CD4-positive, alpha-beta T cell (primary cell): ENCODE measurements around the gene TSPAN15. TPM values are rescaled to one million over a fixed set of nuclear protein-coding genes. Genes with fewer than 3 reads are reported as not detected.

Source experiments
- ATAC-seq: fragments of 200-7000 bp; cut with Tn5 transposase; one replicate; pipeline ENCODE4 v1.10.0; 2022; ENCODE audit warnings: mild to moderate bottlenecking; ENCODE audit not compliant: poor library complexity
- CTCF ChIA-PET: fragments of 350-600 bp; sonication (Branson Sonifier 250); formaldehyde crosslinking; loops from one replicate; lab custom pipeline; 2021; ENCODE audit warnings: antibody characterized with exemption, inconsistent platforms; lab: Charles Lee
- POLR2A ChIA-PET: fragments of 350-600 bp; sonication (Branson Sonifier 250); formaldehyde crosslinking; loops from one replicate; lab custom pipeline; 2021; ENCODE audit warnings: antibody characterized with exemption, inconsistent platforms; lab: Charles Lee
- DNase-seq, 14 experiments: peaks; one replicate each; pipeline ENCODE4 v3.0.0-alpha.2; 2013 to 2020; ENCODE audit warnings: mixed read lengths in 2 of 14
- H3K27ac ChIP-seq, 2 donors: one replicate each; pipeline versions ENCODE4 v1.5.1 to v1.7.0; 2013; ENCODE audit warnings: low read length in 2 of 2, low read depth in 1 of 2, mild to moderate bottlenecking in 1 of 2
- H3K27me3 ChIP-seq, 2 experiments: 1 replicate in 1 of 2; 2 replicates in 1 of 2; pipeline versions ENCODE4 v1.6.1 to v1.7.0; 2013; ENCODE audit warnings: low read length in 2 of 2, control low read depth in 1 of 2, mild to moderate bottlenecking in 1 of 2, moderate library complexity in 1 of 2; ENCODE audit not compliant: insufficient read depth in 2 of 2, control insufficient read depth in 1 of 2
- H3K36me3 ChIP-seq: one replicate; pipeline ENCODE4 v1.6.1; 2013; ENCODE audit warnings: low read length, control low read depth; ENCODE audit not compliant: insufficient read depth
- H3K4me1 ChIP-seq: one replicate; pipeline ENCODE4 v1.6.1; 2013; ENCODE audit warnings: low read length, control low read depth; ENCODE audit not compliant: insufficient read depth
- H3K4me3 ChIP-seq: one replicate; pipeline ENCODE4 v1.5.1; 2013; ENCODE audit warnings: mild to moderate bottlenecking, low read length, moderate library complexity
- H3K9me3 ChIP-seq, 2 experiments: 1 replicate in 1 of 2; 2 replicates in 1 of 2; pipeline versions ENCODE4 v1.6.1 to v1.7.0; 2013; ENCODE audit warnings: low read length in 2 of 2, mild to moderate bottlenecking in 2 of 2, control low read depth in 1 of 2, moderate library complexity in 1 of 2; ENCODE audit not compliant: control insufficient read depth in 1 of 2, insufficient read depth in 1 of 2
- H3K27ac Mint-ChIP-seq: one replicate; pipeline ENCODE4 v1.8.0; 2020; ENCODE audit warnings: mixed read lengths
- H3K27me3 Mint-ChIP-seq: one replicate; pipeline ENCODE4 v1.8.0; 2021; ENCODE audit warnings: mixed read lengths
- H3K36me3 Mint-ChIP-seq: one replicate; pipeline ENCODE4 v1.8.0; 2021; ENCODE audit warnings: low read depth, mixed read lengths
- H3K4me1 Mint-ChIP-seq: one replicate; pipeline ENCODE4 v1.8.0; 2021; ENCODE audit warnings: low read depth, mixed read lengths
- H3K4me3 Mint-ChIP-seq: one replicate; pipeline ENCODE4 v1.8.0; 2020; ENCODE audit warnings: mild to moderate bottlenecking, mixed read lengths
- H3K9me3 Mint-ChIP-seq: one replicate; pipeline ENCODE4 v1.8.0; 2020; ENCODE audit warnings: mixed read lengths
- intact Hi-C, 2 experiments: fragments of 100-400 bp; cut with DNase I in 1 of 2; cut with micrococcal nuclease in 1 of 2; formaldehyde crosslinking; loops; one replicate each; pipeline versions ENCODE4 v1.15.1 to v1.9.0; 2023 to 2025; cut with DNase I, micrococcal nuclease
- polyA plus RNA-seq, 2 donors: library from polyadenylated mRNA; unstranded; fragments of 120-200 nt; gene quantifications; one replicate each; pipeline ENCODE4 v1.2.1, GENCODE V29; 2013
- total RNA-seq, 174 experiments: library from RNA in 2 of 174; stranded (reverse) in 2 of 174; gene quantifications; one replicate each; pipeline ENCODE4 v1.2.3 and lab custom pipeline; 2021 to 2026
- TF ChIP-seq, protein P1 (sequence below): fragments of 200-600 bp; IDR thresholded peaks from one replicate; pipeline ENCODE4 v1.8.0; 2022; ENCODE audit warnings: antibody characterized with exemption, mild to moderate bottlenecking

The TSPAN15 gene
- total RNA-seq (1 to 10 TPM; 2.2 to 2.5 TPM), total RNA-seq (lab: John Stamatoyannopoulos, UW) (0.12 to 10.7 (median 1.4) reads per million in 172 experiments)
- polyA plus RNA-seq (2013, experiment 1 of 2): 6.0 TPM
- 8.1 TPM for polyA plus RNA-seq (2013, experiment 2 of 2)

DNA sequence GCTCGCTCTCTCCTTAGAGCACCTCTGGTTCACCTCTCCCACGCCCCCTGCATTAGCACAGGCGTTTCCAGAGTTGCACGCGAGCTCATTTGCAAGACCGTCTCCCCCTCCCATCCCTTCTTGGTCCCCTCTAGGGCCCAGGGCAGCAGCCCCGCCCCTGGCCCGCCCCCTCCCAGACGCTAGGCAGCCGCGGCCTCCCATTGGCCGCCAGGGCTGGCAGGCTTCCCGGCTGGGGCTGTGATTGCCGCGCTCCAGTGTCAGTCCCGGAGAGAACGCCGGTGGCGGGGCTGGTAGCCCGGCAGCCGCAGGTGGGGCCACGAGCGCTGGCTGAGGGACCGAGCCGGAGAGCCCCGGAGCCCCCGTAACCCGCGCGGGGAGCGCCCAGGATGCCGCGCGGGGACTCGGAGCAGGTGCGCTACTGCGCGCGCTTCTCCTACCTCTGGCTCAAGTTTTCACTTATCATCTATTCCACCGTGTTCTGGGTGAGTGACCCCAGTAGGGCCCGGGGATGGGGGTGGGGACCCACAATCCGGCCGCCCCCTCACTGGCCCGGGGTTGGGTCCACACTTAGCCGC, at the start of gene TSPAN15:
Gene TSPAN15 (plus strand): TSS at position 257 of the 575 bp plus-strand sequence. CDS start 130 bp downstream, at position 387.
- Histone ChIP-seq H3K27me3 (no peaks in the 10 kb centered on the region), H3K4me3 (peak within 1 kb of the TSS; percentile 84), H3K36me3 (no peaks in the 10 kb centered on the region), H3K4me1 (peaks cover 33% of the 10 kb centered on the region), H3K27ac (no peak within 1 kb of the TSS), H3K9me3 (no peaks in the 10 kb centered on the region)
- TF ChIP-seq, protein P1, sequence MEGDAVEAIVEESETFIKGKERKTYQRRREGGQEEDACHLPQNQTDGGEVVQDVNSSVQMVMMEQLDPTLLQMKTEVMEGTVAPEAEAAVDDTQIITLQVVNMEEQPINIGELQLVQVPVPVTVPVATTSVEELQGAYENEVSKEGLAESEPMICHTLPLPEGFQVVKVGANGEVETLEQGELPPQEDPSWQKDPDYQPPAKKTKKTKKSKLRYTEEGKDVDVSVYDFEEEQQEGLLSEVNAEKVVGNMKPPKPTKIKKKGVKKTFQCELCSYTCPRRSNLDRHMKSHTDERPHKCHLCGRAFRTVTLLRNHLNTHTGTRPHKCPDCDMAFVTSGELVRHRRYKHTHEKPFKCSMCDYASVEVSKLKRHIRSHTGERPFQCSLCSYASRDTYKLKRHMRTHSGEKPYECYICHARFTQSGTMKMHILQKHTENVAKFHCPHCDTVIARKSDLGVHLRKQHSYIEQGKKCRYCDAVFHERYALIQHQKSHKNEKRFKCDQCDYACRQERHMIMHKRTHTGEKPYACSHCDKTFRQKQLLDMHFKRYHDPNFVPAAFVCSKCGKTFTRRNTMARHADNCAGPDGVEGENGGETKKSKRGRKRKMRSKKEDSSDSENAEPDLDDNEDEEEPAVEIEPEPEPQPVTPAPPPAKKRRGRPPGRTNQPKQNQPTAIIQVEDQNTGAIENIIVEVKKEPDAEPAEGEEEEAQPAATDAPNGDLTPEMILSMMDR: no peak
- ChIA-PET POLR2A (interaction anchor here (1.0 to 1.5 kb wide), 3 partner anchors 26 to 44 kb away, joined by 3 to 5 read pairs (median 3); no protein-coding TSS in a partner anchor), CTCF (interaction anchor here (0.6 to 2.1 kb wide), 4 partner anchors 24 to 56 kb away, joined by 3 to 10 read pairs (median 4); no protein-coding TSS in a partner anchor)
- DNase-seq (peak; percentile 61 to 90 (median 79)), ATAC-seq (peak; percentile 96)
- Mint-ChIP-seq H3K36me3 (no peaks in the 10 kb centered on the region), H3K27ac (peak within 1 kb of the TSS; percentile 34), H3K27me3 (no peaks in the 10 kb centered on the region), H3K9me3 (no peaks in the 10 kb centered on the region), H3K4me3 (peak within 1 kb of the TSS; percentile 92), H3K4me1 (peaks cover 27% of the 10 kb centered on the region)
- intact Hi-C loops: loop anchor here in 1 of 2 experiments (2.0 kb wide), 1 partner anchor 54 kb away; no protein-coding TSS in a partner anchor

DNA sequence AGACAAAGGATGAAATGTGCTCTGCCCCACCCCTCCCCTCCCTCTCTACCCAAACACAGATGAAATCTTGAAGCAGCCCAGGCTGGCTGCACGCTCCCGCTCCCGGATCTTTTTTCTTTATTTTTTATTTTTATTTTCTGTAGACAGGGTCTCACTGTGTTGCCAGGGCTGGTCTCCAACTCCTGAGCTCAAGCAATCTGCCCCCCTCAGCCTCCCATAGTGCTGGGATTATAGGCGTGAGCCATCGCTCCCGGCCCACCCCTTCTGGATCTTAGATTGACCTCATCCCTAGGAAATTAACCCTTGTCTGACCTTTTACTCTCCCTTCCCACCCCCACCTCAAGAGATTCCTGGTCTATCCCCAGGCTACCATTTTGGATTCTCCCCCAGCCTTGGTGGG, 48.9 kb upstream of the TSPAN15 start:
- ATAC-seq: no peak
- peaks cover 58% of the 10 kb centered on the region for H3K36me3 ChIP-seq
- DNase-seq: no peak
- Mint-ChIP-seq H3K4me1 (peaks cover 5% of the 10 kb centered on the region), H3K36me3 (peaks cover 69% of the 10 kb centered on the region), H3K27ac (no peak overlapping the region), H3K4me3 (no peak overlapping the region), H3K9me3 (no peaks in the 10 kb centered on the region), H3K27me3 (no peaks in the 10 kb centered on the region)
- H3K4me3 ChIP-seq: no peak overlapping the region
- H3K27me3 ChIP-seq: no peaks in the 10 kb centered on the region
- H3K9me3 ChIP-seq: no peaks in the 10 kb centered on the region
- TF ChIP-seq, protein P1: no peak
- POLR2A ChIA-PET: no interaction called here
- CTCF ChIA-PET: no interaction called here
- no peak overlapping the region for H3K27ac ChIP-seq
- intact Hi-C loops: no loop called here
- H3K4me1 ChIP-seq: no peaks in the 10 kb centered on the region

DNA sequence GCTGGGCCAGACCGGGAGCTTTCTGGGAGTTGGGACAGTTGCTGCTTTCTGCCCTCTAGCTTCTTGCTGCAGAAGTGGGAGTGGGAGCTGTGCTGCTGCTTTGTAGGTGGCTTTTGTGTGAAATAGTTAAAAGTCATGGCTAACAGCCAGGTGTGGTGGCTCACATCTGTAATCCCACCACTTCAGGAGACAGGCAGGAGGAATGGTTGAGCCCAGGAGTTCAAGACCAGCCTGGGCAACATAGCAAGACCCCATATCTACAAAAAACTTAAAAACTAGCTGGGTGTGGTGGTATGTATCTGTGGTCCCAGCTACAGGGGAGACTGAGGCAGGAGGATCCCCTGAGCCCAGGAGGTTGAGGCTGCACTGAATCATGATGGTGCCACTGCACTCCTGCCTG, 48.2 kb upstream of the TSPAN15 start:
- Histone ChIP-seq H3K9me3 (no peaks in the 10 kb centered on the region), H3K4me1 (peaks cover 6% of the 10 kb centered on the region), H3K27me3 (no peaks in the 10 kb centered on the region), H3K4me3 (no peak overlapping the region), H3K36me3 (peaks cover 54% of the 10 kb centered on the region), H3K27ac (no peak overlapping the region)
- H3K9me3 Mint-ChIP-seq: no peaks in the 10 kb centered on the region
- peaks cover 64% of the 10 kb centered on the region for H3K36me3 Mint-ChIP-seq
- ATAC-seq: no peak
- no peak overlapping the region for H3K27ac Mint-ChIP-seq
- DNase-seq: no peak
- no peaks in the 10 kb centered on the region for H3K27me3 Mint-ChIP-seq
- intact Hi-C loops: no loop called here
- CTCF ChIA-PET: interaction anchor here (1.9 kb wide), 1 partner anchor 10 kb away, joined by 6 read pairs; no protein-coding TSS in a partner anchor
- TF ChIP-seq, protein P1: no peak
- H3K4me1 Mint-ChIP-seq: peaks cover 10% of the 10 kb centered on the region
- POLR2A ChIA-PET: no interaction called here
- no peak overlapping the region for H3K4me3 Mint-ChIP-seq
